Measurements from ENCODE around the gene MUC6. TPM values are rescaled to one million over a fixed set of nuclear protein-coding genes. Genes with fewer than 3 reads are reported as not detected.

MUC6 gene
- total RNA-seq (2022; extraction: Qiagen RNA extraction; ENCODE audit: low read depth) = 0.01 TPM in 1 of 5 replicates, not detected in the others

GRCh38 chr11:1036303-1036923, at the start of gene MUC6:
TSS of gene MUC6 (minus strand) at chr11:1036718. CDS start at chr11:1036655, 63 bp downstream.

GRCh38 chr11:1074244-1075221, 38.0 kb upstream of the MUC6 start, which contains the start of gene MUC2:
TSS of gene MUC2 (plus strand) at chr11:1074874.

Other genes with a start within 250 kb of the MUC6 start
- 1.2 to 2.7 TPM (median 1.9 TPM) in 5 replicates for gene CEND1, start 246.6 kb downstream of the MUC6 start, total RNA-seq (2022; extraction: Qiagen RNA extraction; ENCODE audit: low read depth)
- 21.8 to 34.9 TPM (median 34.1 TPM) in 5 replicates for gene SLC25A22, start 238.4 kb downstream of the MUC6 start, total RNA-seq (2022; extraction: Qiagen RNA extraction; ENCODE audit: low read depth)
- gene PIDD1, start 231.5 kb downstream of the MUC6 start, total RNA-seq (2022; extraction: Qiagen RNA extraction; ENCODE audit: low read depth) = 8.6 to 14.2 TPM (median 13.8 TPM) in 5 replicates
- 1,669 to 2,765 TPM (median 2,317 TPM) in 5 replicates for gene RPLP2, start 226.8 kb downstream of the MUC6 start, total RNA-seq (2022; extraction: Qiagen RNA extraction; ENCODE audit: low read depth)
- 36.8 to 63.3 TPM (median 53.7 TPM) in 5 replicates for gene PNPLA2, start 217.8 kb downstream of the MUC6 start, total RNA-seq (2022; extraction: Qiagen RNA extraction; ENCODE audit: low read depth)
- gene CRACR2B, start 208.8 kb downstream of the MUC6 start, total RNA-seq (2022; extraction: Qiagen RNA extraction; ENCODE audit: low read depth) = 5.0 to 6.2 TPM (median 5.5 TPM) in 5 replicates
- gene CD151, start 203.8 kb downstream of the MUC6 start, total RNA-seq (2022; extraction: Qiagen RNA extraction; ENCODE audit: low read depth) = 811 to 833 TPM (median 824 TPM) in 5 replicates
- 586 to 744 TPM (median 634 TPM) in 5 replicates for gene POLR2L, start 194.2 kb downstream of the MUC6 start, total RNA-seq (2022; extraction: Qiagen RNA extraction; ENCODE audit: low read depth)
- 133 to 197 TPM (median 190 TPM) in 5 replicates for gene TSPAN4, start 193.9 kb downstream of the MUC6 start, total RNA-seq (2022; extraction: Qiagen RNA extraction; ENCODE audit: low read depth)
- gene CHID1, start 125.9 kb downstream of the MUC6 start, total RNA-seq (2022; extraction: Qiagen RNA extraction; ENCODE audit: low read depth) = 71.0 to 80.8 TPM (median 73.7 TPM) in 5 replicates
- 33.0 to 41.4 TPM (median 36.8 TPM) in 5 replicates for gene AP2A2, start 110.8 kb downstream of the MUC6 start, total RNA-seq (2022; extraction: Qiagen RNA extraction; ENCODE audit: low read depth)
- 0.07 to 0.24 TPM (median 0.11 TPM) in 5 replicates for gene MUC2, start 38.2 kb upstream of the MUC6 start, total RNA-seq (2022; extraction: Qiagen RNA extraction; ENCODE audit: low read depth)
- 1.5 to 2.3 TPM (median 2.0 TPM) in 5 replicates for gene MUC5AC, start 121.2 kb upstream of the MUC6 start, total RNA-seq (2022; extraction: Qiagen RNA extraction; ENCODE audit: low read depth)
- 2.0 to 4.3 TPM (median 3.3 TPM) in 5 replicates for gene MUC5B, start 186.3 kb upstream of the MUC6 start, total RNA-seq (2022; extraction: Qiagen RNA extraction; ENCODE audit: low read depth)